ENCODE measurements around the gene EIF2B5.

EIF2B5 gene

GRCh38 chr3:184181596-184181995 lies 46.4 kb downstream of the EIF2B5 start:
- DNase-seq (ENCODE audit: extremely low read depth, low read depth): no peak
- TF ChIP-seq, protein P1, sequence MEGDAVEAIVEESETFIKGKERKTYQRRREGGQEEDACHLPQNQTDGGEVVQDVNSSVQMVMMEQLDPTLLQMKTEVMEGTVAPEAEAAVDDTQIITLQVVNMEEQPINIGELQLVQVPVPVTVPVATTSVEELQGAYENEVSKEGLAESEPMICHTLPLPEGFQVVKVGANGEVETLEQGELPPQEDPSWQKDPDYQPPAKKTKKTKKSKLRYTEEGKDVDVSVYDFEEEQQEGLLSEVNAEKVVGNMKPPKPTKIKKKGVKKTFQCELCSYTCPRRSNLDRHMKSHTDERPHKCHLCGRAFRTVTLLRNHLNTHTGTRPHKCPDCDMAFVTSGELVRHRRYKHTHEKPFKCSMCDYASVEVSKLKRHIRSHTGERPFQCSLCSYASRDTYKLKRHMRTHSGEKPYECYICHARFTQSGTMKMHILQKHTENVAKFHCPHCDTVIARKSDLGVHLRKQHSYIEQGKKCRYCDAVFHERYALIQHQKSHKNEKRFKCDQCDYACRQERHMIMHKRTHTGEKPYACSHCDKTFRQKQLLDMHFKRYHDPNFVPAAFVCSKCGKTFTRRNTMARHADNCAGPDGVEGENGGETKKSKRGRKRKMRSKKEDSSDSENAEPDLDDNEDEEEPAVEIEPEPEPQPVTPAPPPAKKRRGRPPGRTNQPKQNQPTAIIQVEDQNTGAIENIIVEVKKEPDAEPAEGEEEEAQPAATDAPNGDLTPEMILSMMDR (IDR thresholded peaks at IDR 0.05; ENCODE audit: low read depth, low read length, missing control alignments): no peak

GRCh38 chr3:184183679-184184078 lies 48.5 kb downstream of the EIF2B5 start:
- no peak for DNase-seq (ENCODE audit: extremely low read depth, low read depth)
- H3K4me3 ChIP-seq (replicated peaks; ENCODE audit: low read depth, low read length): no peak overlapping the region
- TF ChIP-seq, protein P1 (IDR thresholded peaks at IDR 0.05; ENCODE audit: low read depth, low read length, missing control alignments): no peak

More at GRCh38 chr3:184181596-184181995, 46.4 kb downstream of the EIF2B5 start:
- H3K4me3 ChIP-seq (replicated peaks; ENCODE audit: low read depth, low read length): no peak overlapping the region

GRCh38 chr3:184184546-184185230 lies 49.5 kb downstream of the EIF2B5 start:
- H3K4me3 ChIP-seq (replicated peaks; ENCODE audit: low read depth, low read length): no peak overlapping the region
- TF ChIP-seq, protein P1 (IDR thresholded peaks at IDR 0.05; ENCODE audit: low read depth, low read length, missing control alignments): no peak
- DNase-seq (ENCODE audit: extremely low read depth, low read depth): no peak

- DNase-seq (ENCODE audit: extremely low read depth, low read depth): peak; percentile 96
Observed at GRCh38 chr3:184185461-184186183, 50.5 kb downstream of the EIF2B5 start.

DNA sequence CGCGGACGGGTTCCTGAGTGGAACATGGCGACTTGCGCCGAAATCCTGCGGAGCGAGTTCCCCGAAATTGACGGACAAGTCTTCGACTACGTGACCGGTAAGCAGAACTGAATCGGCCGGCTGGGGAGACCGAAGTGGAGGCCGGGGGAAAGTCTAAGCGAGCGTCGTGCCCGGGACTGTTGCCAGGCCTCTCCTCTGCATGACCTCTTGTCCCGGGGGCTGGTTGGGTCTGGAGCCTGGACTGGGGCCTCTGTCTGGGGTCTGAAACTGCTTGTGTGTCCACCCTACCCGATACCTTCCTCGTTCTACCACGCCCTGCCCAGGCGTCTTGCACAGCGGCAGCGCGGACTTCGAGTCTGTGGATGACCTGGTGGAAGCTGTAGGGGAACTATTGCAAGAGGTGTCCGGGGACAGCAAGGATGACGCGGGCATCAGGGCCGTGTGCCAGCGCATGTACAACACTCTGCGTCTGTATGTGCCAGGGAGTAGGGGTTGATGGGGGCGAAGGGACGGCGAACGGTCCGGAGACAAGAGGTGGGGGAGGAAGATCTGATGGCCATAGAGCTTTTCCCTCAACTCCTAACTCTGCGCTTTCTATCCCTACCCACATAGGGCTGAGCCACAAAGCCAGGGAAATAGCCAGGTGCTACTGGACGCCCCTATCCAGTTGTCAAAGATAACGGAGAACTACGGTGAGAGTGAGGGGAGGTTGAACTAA lies 51.2 kb downstream of the EIF2B5 start, which contains the start of gene ABCF3:
TSS of gene ABCF3 (plus strand) at position 16 of the 718 bp plus-strand sequence. CDS start at position 25, 9 bp downstream.
- TF ChIP-seq, protein P1 (IDR thresholded peaks at IDR 0.05; ENCODE audit: low read depth, low read length, missing control alignments): no peak
- no peak for DNase-seq (ENCODE audit: extremely low read depth, low read depth)
- peak within 1 kb of the TSS; percentile 97 for H3K4me3 ChIP-seq (replicated peaks; ENCODE audit: low read depth, low read length)

More at GRCh38 chr3:184185461-184186183, 50.5 kb downstream of the EIF2B5 start:
- H3K4me3 ChIP-seq (replicated peaks; ENCODE audit: low read depth, low read length): peak overlapping the region; percentile 97
- TF ChIP-seq, protein P1 (IDR thresholded peaks at IDR 0.05; ENCODE audit: low read depth, low read length, missing control alignments): no peak

DNA sequence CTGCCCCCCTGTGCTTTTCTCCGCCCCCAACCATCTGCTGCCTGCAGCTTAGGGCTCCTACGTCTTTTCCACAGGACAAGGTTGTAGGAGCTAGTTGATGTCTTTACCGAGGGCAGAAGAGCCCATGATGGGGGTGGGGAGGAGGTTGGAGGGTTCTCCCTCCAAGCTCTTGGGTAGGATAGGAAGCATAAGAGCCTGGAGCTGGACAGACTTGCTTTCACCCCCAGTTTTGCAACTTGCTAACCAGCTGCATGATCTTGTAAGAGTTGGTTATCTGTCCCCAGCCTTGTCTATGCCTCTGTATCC lies 51.7 kb downstream of the EIF2B5 start:
- no peak for DNase-seq (ENCODE audit: extremely low read depth, low read depth)
- peak overlapping the region; percentile 97 for H3K4me3 ChIP-seq (replicated peaks; ENCODE audit: low read depth, low read length)
- TF ChIP-seq, protein P1 (IDR thresholded peaks at IDR 0.05; ENCODE audit: low read depth, low read length, missing control alignments): no peak

All from HFF-Myc (cell line).